HG03175 (cell line): Measurements from ENCODE around the gene FAM83G.
"Not testable (repeated sequence)": the region's sequence is repeated elsewhere in the genome, so short reads cannot be mapped to it uniquely, and the experiment has no call there.

Experiments
- ATAC-seq: cut with Tn5 transposase; IDR thresholded peaks from one replicate; pipeline ENCODE4 v1.9.1; 2021; ENCODE audit warnings: mild to moderate bottlenecking, moderate library complexity; ENCODE audit not compliant: unreplicated experiment

The FAM83G gene

GRCh38 chr17:19024101-19025078 is 19.8 kb upstream of the FAM83G start:
- ATAC-seq: no peak

- ATAC-seq: no peak
Observed at GRCh38 chr17:19023209-19023999, 18.8 kb upstream of the FAM83G start.

DNA sequence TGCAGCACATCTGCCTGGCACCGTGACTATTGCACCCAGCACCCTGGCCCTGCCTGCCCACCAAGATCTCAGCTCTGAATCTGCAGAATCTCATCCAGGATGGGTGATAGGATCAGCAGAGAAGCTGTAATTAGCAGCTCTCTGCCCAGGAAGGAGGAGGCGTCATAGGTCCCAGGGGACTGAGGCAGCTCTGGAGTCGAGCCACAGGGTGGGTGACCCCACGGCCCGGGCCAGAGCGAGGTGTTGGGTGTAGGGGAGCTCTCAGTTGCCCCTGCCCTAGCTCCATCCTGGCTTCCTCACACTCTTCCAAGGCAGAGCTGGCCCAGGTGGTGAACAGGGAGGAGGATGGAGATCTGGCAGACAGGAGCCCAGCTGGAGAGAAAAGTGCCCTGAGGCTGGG is 18.2 kb upstream of the FAM83G start:
- ATAC-seq: no peak

DNA sequence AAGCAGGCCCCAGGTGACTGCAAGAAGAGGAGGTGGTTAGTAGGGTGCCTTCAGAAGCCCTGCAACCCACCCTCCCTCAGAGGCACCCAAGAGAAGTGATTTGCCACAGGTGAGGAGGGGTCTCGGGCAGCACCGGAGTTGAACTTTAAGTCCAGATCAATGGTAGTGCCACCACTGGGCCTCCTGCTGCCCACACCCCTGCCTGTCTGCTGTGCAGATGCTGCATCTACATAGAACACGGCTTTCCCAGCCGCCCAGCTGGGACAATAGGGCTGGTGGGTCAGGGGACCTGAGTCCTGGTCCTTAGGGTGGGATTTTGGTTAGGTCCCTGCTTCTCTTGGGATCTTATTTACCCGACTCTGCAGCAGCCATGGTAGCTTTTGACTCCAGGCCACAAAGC is 17.6 kb upstream of the FAM83G start:
- no peak for ATAC-seq

DNA sequence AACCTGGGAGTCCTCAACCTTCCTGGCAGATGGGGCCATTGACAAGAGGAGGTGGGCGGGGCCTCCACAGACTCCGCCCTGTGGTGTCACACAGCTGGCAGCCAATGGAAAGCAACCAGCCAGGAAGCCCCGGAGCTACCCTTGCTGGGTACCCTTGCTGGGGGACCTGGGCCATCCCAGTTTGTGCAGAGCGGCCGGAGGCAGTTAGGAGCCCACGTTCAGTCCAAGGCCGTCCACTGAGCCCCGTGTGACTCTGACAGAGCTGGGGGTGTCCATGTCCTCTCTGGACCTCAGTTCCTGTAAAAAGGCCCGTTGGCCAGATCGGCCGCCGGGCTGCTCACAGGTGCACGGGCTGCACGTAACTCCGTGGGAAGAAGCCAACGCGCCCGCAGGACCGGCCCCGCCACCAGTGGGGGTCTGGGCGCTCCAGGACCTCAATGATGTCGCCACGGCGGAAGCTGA is 17.1 kb upstream of the FAM83G start:
- ATAC-seq: no peak

DNA sequence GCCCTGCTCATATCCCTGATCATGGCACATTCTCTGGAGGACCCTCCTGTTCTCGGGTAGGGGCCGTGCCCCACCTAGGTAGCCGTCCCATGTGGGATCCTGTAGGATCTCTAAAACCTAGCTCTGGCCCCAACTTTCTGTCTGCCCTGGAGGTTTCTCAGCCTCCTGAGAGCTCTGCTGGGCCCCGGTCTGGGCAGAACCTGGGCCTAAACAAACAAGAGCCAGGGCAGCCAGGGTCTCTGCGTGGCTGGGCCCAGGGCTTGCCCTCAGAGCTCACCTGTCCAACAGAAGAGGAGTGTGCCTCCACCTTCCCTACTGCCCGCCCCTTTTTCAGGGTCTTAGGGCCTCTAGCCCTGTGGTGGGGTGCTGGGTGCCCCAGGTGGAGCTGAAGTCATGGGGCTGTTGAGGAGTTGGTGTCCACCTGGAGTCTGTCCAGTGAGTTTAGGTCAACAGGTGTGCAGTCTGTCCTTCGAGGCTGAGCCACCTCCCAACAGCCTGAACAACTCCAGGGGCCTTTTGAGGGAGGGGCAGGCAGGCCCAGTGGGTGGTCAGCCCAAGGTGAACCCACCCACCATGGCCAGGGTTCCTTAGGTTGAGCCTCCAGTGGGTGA is 16.6 kb upstream of the FAM83G start:
- ATAC-seq: not testable (repeated sequence)

GRCh38 chr17:19020016-19020415 is 15.5 kb upstream of the FAM83G start:
- ATAC-seq: no peak

GRCh38 chr17:19019041-19019941 is 14.7 kb upstream of the FAM83G start:
- no peak for ATAC-seq

- no peak for ATAC-seq
Observed at GRCh38 chr17:19018600-19018950, 14.0 kb upstream of the FAM83G start.

DNA sequence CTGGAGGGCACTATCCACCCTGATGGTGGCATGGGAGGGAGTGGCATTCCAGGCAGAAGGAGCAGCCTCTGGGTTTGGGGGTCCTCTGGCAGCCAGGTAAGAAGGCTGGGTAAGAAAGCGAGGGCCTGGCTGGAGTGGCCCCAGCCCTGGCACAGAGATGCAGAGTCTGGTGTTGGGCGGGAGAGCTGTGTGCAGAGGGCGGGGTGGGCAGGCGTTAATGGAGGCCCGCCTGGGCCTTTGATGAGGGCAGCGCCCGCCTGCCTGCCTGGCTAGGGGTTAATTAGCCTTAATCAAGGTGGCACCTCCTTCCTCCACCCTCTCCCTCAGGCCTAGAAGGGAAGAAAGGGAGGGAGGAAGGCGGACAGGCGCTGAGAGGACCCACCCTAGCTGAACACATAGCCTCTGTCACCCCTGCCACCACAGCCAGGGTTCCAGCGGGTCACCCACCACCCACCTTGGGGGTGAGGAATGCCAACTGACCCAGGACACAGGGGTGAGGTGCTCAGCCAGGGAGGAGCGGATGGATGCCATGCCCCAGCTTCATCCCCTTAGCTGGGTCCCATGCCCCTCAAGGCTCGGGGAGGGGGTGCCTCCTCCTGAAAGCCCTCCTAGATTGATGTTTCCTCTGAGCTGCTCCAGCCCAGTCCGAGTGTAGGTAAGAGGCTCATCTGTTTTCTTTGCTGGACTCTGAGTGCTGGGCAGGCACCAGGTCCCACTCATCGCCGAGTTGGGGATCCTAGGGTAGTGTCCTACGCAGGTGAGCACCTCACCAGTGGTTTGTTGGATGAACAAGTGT is 13.4 kb upstream of the FAM83G start:
- ATAC-seq: no peak

DNA sequence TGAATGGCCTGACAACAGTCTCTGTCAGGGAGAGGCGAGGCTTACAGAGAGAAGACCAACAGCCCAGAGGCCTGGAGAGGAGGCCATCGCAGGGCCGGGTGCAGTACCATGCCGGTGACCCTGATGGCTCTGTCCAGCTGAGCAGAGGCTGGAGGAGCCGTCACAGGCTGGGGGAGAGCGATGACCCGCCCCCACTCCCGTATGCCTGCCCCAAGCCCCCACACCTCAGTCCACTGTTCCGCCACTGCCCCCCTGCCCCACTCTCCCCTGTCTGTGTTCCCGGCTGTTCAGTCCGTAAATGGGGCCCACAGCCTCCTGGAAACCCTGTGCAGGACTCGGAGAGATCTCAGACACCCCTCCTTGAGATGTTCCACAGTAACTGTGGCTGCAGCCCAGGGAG is 12.8 kb upstream of the FAM83G start:
- ATAC-seq: no peak

GRCh38 chr17:19016881-19017280 is 12.3 kb upstream of the FAM83G start:
- no peak for ATAC-seq

GRCh38 chr17:19016297-19016696 is 11.7 kb upstream of the FAM83G start:
- ATAC-seq: no peak

- no peak for ATAC-seq
Observed at GRCh38 chr17:19015428-19015827, 10.9 kb upstream of the FAM83G start.

GRCh38 chr17:19014628-19015215 is 10.2 kb upstream of the FAM83G start:
- no peak for ATAC-seq

DNA sequence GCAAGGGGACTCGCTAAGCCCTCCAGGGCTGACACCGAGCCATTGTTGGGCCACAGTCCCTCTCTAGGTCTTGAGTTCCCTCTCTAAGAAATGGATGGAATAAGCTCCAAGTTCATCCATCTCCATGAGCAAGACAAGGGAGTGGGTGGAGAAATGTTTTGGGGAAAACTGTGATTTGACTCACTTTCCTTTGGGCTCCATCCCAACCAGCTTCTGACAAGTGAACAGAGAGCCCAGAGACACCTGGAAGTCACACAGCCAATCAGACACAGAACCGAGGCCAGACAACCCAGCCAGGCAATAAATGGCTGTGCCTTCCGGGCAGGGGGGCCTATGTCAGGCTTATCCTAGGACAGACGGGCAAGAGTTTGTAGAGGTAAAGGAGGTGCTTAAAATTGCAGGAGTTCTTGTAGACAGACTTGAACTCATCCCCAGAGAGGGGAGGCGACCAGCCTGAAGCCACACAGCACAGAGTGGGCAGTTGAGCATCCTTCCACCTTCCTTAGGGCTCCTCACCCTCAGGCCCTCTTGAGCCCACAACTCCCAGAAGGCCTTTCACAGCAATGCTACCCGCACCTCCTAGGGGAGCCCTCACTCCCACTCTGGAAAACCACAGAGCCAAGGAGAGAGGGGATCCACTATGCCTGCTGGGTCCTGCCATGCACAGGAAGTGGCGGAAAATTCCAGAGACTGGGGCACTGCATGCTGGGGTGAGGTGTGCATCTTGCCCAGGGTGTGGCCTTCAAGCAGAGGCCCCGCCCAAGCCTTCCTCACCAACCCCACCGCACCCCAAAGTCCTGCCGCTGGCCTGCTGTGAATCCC is 9.5 kb upstream of the FAM83G start:
- ATAC-seq: no peak

GRCh38 chr17:19013226-19013625 is 8.7 kb upstream of the FAM83G start:
- no peak for ATAC-seq
